Stimulated activated CD4-positive, alpha-beta T cell treated with anti-CD3 and anti-CD28 coated beads, Interleukin-12 subunit alpha, Interleukin-12 subunit beta, amount 100 ng/mL, for 48 hours (primary cell): ENCODE data around the gene G3BP1.
"Not testable (repeated sequence)": the region's sequence is repeated elsewhere in the genome, so short reads cannot be mapped to it uniquely, and the experiment has no call there.

ENCODE experiments used
- DNase-seq, 3 donors: peaks; one replicate each; pipeline ENCODE4 v3.0.0-alpha.2; 2020; ENCODE audit warnings: low read depth in 2 of 3, low spot score in 1 of 3

Gene G3BP1

DNA sequence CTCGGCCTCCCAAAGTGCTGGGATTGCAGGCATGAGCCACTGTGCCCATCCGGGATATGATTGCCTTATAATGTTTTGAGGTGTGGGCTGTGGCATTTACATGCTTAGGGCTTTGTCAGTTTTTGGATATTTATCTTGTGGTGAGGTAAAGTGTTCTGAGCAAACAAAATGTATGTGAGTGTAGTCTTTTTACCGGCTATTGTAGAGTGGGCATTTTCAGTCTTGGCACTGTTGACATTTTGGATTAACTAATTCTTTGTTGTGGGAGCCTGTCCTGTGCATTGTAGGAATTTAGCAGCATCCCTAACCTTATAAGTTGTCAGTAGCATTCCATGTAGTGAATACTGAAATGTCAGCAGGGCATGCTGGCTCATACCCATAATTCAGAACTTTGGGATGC, 21.6 kb downstream of the G3BP1 start:
- no peak for DNase-seq

DNA sequence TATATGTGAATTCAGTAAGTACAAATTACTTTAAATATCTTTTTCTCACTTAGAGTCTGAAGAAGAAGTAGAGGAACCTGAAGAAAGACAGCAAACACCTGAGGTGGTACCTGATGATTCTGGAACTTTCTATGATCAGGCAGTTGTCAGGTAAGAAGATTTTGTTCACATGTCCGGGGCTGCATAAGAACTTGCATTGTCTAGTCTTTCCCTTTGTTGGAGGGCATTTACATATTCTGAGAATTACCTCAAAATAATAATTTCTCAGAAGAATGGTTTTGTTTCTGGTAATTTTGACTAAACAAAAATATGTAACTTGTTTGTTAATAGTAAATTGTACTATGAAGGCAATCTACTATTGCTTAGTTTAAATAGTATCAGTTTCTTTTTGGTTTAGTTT, 23.7 kb downstream of the G3BP1 start:
- DNase-seq, result no peak

DNA sequence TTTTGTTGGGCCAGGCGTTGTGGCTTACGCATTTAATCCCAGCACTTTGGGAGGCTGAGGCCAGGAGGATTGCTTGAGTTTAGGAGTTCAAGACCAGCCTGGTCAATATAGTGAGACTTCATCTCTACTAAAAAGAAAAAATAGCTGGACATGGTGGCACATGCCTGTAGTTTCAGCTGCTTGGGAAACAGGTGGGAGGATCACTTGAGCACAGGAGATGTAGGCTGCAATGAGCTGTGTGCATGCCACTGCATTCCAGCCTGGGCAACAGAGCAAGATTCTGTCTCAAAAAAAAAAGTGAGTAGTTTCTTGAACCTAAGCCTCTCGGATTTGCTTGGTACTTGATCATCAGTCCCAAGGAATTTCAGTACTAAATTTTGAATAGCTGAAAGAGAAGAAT, 26.9 kb downstream of the G3BP1 start:
- no peak for DNase-seq

DNA sequence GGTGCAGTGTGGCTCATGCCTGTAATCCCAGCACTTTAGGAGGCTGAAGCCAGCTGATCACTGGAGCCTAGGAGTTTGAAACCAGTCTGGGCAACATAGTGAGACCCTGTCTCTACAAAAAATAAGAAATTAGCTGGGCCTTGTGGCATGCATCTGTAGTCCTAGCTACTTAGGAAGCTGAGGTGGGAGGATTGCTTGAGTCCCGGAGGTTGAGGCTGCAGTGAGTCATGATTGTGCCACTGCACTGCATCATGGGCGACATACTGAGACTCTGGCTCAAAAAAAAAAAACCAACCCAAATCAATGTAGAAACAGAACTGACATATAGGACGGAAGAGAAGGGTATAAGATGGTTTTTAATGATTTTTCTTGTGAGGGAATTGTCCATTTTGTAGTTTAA, 27.7 kb downstream of the G3BP1 start:
- DNase-seq, result no peak

DNA sequence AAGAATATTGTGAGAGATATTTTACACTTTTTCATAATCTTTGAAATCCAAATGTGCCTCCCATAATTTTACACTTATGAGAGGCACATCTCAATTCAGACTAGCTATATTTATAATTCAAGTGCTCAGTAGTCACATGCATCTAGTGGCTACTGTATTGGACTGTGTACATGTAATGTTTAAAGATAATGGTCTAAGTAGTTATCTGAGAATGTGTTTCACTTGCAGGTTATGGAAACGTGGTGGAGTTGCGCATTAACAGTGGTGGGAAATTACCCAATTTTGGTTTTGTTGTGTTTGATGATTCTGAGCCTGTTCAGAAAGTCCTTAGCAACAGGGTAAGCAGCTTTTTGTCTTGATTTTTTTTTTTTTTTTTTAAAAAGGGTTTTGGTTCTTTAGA, 28.8 kb downstream of the G3BP1 start:
- DNase-seq, result no peak

DNA sequence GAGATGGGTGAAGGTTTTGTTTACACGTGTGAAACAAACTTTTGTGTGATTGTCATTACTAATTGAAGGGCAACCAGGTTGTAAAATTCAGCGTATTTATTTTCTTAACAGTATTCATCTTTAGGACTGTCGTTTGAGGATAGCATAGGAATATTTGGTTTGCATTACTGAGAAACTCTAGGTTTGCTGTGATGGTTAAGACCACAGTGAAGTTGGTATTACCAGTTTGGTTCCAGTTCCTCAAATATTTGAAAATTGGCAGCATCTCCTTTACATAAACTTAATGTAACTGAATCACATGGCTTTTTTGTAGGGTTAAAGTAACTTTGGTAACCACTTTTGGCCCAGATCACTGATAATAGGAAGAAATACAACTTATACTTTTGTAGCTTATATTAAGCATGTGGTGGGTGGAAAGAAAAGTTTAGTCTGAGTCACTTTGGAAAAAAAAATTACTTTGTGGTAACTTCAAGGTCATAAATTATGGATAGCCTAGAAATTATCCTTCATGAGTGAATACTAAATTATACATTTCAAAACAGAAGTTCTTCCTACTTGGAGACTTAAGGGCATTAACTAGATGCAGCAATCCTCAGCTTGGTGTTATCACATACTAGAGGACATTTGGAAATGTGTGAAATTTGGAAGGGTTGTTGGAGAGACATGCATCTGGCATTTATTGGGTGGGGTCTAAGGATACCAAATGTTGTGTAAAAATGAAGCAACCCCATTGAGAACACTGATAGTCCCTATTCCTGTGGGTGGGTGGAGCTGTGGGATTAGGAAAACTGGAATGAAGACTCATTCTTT, 33.9 kb downstream of the G3BP1 start:
- no peak for DNase-seq

DNA sequence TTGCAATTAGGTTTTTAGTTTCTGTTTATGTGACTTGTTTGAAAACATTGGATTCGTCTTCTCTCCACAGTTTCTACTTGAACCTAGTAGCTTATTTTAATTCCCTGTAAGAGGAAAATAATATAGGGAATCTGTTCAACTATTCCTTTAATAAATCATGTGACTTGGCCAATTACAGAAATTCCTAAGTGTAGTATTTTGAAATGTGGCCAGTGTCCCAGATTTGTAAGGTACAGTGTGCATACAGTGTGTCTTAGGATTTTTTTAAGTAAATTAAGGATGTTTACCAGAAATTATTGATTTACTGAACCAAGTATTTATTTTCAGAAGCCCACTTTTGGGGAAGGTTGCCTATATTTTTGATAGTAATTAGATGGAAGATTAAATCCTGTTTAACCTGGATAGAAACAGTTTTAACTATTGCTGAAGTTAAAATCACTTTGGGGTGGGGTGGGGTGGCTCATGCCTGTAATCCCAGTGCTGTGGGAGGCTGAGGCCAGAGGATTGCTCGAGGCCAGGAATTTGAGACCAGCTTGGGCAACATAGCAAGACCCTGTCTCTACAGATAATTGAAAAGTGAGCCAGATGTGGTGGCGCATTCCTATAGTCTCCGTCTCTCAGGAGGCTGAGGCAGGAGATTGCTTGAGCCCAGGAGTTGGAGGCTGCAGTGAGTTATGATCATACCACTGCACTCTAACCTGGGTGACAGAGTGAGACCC, 36.9 kb downstream of the G3BP1 start:
- DNase-seq, result no peak

DNA sequence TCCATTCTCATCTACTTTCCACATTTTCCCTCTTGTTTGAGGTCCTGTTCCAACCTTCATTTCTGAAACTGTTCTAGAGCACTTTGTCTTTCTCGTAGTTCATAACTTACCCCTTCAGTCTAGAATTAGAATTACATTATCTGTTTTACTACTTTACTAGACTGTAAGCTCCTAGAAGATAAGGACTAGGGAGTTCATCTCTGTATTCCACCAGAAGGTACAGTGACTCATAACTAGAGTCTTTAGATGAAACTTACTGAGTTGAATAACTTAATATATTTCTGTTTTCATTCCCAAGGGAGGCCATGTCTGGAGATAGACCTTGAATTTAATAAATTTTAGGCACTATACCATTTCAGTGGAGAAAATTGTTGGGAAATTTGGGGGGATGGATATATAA, 38.7 kb downstream of the G3BP1 start:
- no peak for DNase-seq

DNA sequence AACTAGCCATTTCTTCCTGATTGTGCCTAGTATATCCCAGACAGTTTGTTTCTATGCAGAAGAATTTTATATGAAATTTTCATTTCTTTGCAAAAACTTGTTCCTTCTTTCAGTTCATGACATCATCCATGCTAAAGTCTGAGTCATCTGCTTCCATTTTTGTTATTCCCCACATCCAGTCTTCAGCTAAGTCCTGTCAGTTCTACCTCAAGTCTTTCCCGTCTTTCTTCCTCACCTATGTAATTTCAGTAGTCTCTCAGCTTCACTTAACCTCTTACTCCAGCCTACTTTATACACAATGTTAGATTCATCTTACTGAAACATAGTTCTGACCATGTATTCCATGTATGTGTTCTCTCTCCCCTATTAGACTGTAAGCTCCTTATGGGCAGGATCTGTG, 39.1 kb downstream of the G3BP1 start:
- no peak for DNase-seq

DNA sequence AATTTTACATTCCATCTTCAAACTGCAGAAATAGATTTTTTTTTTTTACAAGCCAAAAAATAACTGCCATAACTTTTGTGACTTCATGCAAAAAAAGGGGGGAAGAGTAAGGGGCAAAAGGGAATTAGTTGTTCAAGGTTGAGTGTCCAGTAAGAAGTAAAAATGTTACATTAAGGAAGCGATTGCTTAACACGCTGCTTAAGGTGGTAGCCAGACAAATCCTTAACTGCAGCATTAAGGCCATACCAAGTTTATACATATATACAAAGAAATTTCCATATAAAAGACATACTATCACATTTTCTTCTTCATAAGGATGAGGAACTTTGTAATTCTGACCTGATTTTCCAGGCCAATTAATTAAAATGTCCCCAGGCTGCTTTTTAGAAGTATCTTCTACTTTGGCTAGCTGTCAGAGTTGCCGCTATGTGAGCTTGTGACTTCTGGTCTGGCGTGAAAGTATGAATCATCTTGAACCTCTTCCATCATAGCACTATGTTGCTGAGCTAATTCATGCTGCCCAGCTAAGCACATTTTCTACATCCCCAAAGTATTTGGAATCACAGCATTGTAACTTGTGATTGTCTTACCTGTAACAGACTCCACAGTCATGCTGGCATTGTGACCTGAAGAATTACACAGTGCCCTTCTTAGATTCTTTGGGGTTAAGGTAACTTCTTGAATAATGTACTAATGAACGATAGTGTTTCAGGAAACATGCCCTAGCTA, 40.0 kb downstream of the G3BP1 start:
- DNase-seq, result no peak

DNA sequence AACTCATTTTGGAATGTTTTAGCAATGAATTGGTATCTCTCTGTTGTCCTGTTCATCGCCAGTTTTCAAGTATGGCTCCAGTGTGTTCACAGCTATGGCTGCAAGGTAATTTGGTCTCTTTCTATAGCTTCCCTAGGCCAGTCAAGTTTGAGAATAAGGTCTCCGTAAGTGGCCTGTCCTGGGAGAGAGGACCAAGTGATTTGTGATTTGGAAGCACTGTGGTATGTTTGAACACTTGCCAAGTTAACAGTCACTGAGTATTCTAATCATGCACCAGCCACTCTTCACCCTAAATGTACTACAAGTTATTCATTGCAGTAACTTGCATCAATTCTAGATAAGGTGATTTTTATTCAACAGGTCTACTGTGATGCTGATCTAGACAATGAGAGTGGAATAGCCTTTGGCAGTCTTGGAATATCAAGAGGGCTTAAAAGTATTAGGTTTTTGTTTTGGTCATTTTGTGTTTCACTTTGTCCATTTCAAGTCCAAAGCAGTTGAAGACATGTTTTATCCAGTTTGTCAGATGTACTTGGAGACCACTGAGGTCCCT, 41.1 kb downstream of the G3BP1 start:
- no peak for DNase-seq

DNA sequence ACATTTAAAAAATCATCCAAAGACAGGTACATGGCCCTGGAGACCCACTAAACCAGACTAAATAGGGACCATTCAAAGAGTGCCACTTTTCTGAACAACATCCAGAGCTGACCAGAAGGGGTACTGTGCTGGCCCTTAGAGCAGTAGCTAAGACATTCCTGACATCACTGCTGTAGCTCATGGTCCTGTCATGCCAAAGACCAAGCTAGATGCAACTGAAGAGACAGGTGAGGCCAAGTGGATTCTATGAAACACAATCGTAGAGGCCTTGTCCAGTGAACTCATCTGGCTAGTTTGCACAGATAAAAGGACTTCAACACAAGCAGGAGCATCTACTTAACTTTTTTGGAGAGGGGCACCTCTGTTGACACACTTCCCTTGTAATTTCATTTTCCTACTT, 43.3 kb downstream of the G3BP1 start:
- no peak for DNase-seq

DNA sequence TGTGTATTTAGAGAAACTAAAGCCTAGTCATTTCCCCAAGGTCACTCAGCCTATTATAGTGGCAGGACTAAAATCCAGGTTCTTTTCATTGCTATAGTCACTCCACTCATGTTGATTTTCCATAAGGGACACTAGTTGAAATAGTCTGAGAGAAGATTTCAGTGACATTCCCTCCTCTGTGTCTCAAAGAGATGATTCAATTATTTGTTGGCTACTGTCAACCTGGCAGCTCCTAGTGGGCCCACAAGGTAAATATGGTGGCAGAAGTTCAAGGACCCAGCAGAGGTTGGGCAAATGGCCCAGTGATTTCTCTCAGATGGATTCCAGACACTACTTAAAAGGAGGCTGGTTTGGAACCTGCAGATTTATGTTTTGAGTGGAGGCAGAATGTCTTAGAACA, 48.1 kb downstream of the G3BP1 start:
- DNase-seq, result no peak

DNA sequence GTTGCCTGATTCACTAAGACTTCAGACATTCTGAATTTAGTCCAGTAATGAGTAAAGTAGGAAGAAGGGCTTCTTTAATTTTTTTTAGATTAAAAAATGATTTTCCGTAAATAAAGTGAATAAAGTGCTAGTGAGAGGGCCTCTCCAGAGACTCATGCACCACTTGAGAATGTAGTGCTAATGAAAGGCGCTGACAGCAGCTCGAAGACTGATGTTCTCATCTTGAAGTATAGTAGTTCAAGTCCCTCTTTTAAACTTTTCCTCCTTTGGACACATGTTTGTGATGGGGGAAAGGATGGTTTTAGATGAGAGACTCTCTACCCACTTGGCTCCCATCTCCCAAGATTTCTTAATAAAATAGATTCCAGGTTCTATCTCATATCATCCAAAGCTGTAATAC, 48.5 kb downstream of the G3BP1 start:
- DNase-seq, result no peak

DNA sequence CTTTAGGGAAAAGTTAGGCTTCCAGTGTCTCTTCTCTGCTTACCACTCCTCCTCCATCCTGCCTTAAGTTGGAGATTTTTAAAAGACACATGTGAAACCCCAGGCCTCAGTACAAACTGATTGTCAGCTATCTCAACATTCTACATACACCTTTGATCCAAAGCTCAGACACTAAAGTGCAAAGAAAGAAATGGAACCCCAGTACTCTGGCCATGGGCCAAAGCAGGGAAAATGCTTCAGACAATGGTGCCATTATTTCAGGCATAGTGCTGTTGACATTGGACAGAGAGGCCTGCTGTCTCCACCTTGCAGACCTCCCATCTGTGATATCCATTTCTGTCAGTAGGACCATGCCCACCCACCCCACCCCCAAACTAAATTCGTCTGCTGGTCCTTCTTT, 49.1 kb downstream of the G3BP1 start:
- DNase-seq, result no peak

DNA sequence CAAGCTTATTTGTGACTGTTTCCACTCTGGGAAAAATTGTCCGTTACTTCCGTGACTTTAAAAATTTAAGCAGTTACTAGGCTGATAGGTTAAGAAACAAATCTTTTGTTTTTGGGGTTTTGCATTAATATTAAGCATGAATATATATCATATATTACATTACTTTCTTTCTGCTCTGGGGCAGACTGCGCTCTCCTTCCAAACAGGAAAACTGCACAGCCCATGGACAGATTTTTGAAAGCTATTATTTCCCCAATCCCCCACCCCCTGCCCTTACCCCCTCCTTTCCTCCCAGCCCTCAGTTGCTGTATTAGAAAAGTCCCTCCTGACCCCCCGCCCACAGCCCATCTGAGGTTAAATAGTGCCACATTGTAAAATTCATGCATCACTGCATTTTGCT, 50.4 kb downstream of the G3BP1 start:
- DNase-seq, result no peak

DNA sequence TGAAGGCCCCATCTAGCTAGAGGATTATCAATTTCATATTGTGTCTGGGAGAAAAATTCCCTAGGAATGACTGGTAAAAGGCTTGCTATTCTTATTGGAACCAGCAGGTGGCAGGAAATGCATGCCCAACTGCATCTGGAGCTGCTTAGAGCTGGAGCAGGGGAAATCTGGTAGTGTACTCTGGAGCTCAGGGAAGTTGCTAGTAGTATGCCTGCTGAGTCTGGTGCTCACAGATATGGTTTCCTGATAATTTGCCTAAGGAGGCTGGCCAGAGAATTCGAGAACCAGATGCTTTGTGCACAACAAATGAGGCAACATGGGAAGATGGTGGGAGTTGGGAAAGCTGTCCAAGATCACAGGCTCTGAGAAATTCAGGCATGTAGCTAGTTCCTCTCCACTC, 53.7 kb downstream of the G3BP1 start:
- peak in 2 of 3 donors; percentile 6 to 20 for DNase-seq

DNA sequence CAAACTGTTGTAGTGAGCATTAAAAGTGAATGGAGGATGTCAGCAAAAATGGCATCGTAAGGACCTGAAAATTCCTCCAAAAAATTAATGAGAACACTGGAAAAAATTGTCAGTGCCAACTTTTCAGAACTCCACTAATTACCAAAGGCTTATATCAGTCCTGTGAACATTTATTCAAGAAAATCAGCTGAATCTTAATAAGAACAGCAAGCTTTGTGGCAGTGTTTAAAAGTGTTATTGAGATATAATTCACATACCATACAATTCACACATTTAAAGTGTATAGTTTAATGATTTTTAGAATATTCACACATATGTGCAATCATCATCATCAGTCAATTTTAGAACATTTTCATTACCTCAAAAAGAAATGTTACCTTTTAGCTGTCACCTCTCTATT, 57.6 kb downstream of the G3BP1 start:
- no peak for DNase-seq

DNA sequence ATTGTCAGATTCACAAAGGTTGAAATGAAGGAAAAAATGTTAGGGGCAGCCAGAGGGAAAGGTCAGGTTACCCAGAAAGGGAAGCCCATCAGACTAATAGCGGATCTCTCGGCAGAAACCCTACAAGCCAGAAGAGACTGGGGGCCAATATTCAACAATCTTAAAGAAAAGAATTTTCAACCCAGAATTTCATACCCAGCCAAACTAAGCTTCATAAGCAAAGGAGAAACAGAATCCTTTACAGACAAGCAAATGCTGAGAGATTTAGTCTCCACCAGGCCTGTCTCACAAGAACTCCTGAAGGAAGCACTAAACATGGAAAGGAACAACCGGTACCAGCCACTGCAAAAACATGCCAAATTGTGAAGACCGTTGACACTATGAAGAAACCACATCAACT, 61.1 kb downstream of the G3BP1 start:
- DNase-seq, result not testable (repeated sequence)

DNA sequence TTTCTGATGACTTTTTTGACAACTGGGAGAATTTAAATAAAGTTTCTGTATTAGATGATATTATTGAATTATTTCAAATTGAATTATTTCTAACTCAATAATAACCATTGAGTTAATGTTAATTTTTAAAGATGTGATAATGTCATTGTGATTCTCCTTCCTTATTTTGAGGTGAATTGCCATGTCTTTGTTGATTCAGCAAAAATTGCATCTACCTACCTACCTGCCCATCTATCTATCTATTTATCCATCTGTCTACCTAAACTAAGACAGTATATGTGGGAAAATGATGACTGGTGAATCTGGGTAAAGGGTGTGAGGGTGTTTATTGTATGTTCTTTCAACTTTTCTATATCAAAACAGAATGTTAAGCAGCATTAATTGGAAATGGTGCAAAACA, 75.0 kb downstream of the G3BP1 start:
- DNase-seq, result no peak

DNA sequence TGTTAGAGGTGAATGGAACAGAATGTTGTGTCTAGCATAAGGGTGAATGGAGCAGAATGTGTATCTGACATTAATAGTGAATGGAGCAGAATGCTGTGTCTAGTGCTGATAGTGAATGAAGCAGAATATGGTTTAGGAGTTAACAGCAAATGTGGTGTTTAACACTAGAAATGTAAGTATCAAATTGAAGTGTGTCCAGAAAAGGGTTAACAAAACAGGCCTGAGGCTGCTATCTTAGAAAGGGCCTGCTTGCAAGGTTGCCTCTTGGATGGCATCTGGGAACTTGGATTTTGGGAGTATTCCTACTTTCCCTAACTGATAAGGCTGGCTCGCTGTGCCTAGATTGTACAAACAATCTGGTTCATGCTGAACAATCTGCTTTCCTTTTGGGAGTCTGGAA, 76.1 kb downstream of the G3BP1 start:
- DNase-seq, result no peak

DNA sequence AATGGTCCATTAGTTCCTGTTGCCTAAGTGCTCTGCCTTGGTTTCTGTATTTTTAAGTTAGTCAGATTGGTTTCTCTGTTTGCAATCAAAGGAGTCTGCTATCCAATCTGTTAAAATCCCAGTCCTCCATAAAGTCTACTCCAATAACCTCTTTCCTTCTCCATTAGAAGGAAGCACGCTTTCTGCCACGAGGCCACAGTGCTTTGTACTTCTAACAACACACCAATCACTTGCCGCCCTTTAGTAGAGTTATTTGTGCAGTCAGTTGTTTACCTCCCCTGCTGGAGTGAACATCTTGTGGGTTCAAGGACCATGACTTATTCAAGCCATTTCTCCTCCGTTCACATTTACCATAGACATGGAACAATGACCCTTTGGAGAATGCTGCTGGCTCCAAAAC, 83.9 kb downstream of the G3BP1 start:
- DNase-seq, result no peak
